ENCODE measurements around the gene ATL1. TPM values are rescaled to one million over a fixed set of nuclear protein-coding genes. Genes with fewer than 3 reads are reported as not detected.

The ATL1 gene
- total and polyA plus RNA-seq, 2 of the 8 experiments (the other 6 are each of a cell fraction or from before 2014, with no cell fraction given) = 4.0 to 5.9 TPM

- no peak for TF ChIP-seq CHD7 (IDR thresholded peaks at IDR 0.05; ENCODE audit: insufficient replicate concordance, low read length)
- no peak for TF ChIP-seq JUN (IDR thresholded peaks at IDR 0.05; ENCODE audit: low read depth, low read length)
- no peak for TF ChIP-seq EZH2 (IDR thresholded peaks at IDR 0.05; ENCODE audit: low read depth, low read length, severe bottlenecking)
- no peak for TF ChIP-seq HDAC2 (IDR thresholded peaks at IDR 0.05; ENCODE audit: borderline replicate concordance in 1 of 2, low read depth in 2 of 2, low read length in 2 of 2)
- TF ChIP-seq GABPA (IDR thresholded peaks at IDR 0.05; ENCODE audit: borderline replicate concordance, insufficient read depth, low read length) = no peak
- no peak for TF ChIP-seq BRCA1 (IDR thresholded peaks at IDR 0.05; ENCODE audit: low read depth, low read length)
- no peak for TF ChIP-seq TBP (IDR thresholded peaks at IDR 0.05; ENCODE audit: low read depth, low read length)
- TF ChIP-seq TAF7 (optimal IDR thresholded peaks at IDR 0.05; ENCODE audit: borderline replicate concordance, low read depth, low read length) = no peak
- TF ChIP-seq CREB1 (IDR thresholded peaks at IDR 0.05) = no peak
- no peak for TF ChIP-seq EGR1 (IDR thresholded peaks at IDR 0.05; ENCODE audit: borderline replicate concordance, low read depth, low read length)
Observed at GRCh38 chr14:50669441-50669986, 109.6 kb downstream of the ATL1 start (continued).

Data from H1 (cell line).